B cell (primary cell): ENCODE results near the gene THAP8. TPM values are rescaled to one million over a fixed set of nuclear protein-coding genes. Genes with fewer than 3 reads are reported as not detected.

ENCODE experiments used
- ATAC-seq: fragments of 200-7000 bp; cut with Tn5 transposase; one replicate; pipeline ENCODE4 v1.10.0; 2021; ENCODE audit warnings: low read depth, mild to moderate bottlenecking, moderate number of reproducible peaks, moderate library complexity
- CTCF ChIA-PET: fragments of 350-600 bp; sonication (Branson Sonifier 250); formaldehyde crosslinking; loops from one replicate; lab custom pipeline; 2021; ENCODE audit warnings: antibody characterized with exemption, inconsistent platforms; lab: Charles Lee
- POLR2A ChIA-PET: fragments of 350-600 bp; sonication (Branson Sonifier 250); formaldehyde crosslinking; loops from one replicate; lab custom pipeline; 2021; ENCODE audit warnings: antibody characterized with exemption; lab: Charles Lee
- DNase-seq: peaks from one replicate; pipeline ENCODE4 v3.0.0; 2013
- H2AFZ ChIP-seq: 2 replicates; pipeline ENCODE4 v1.6.1; 2012; ENCODE audit warnings: mild to moderate bottlenecking, low read depth, low read length; ENCODE audit not compliant: insufficient read depth, poor library complexity, severe bottlenecking
- H3K27ac ChIP-seq, 2 donors: 1 replicate in 1 of 2; 2 replicates in 1 of 2; pipeline ENCODE4 v1.5.1; 2012 to 2013; ENCODE audit warnings: low read length in 2 of 2, mild to moderate bottlenecking in 2 of 2, moderate library complexity in 1 of 2
- H3K27me3 ChIP-seq, 4 experiments: fragments of 200-600 bp in 1 of 4; sonication (generic) in 1 of 4; replicated peaks in 1 of 4; 1 replicate in 2 of 4; 2 replicates in 2 of 4; pipeline versions ENCODE4 v1.6.1 to v1.7.0; 2013 to 2016; ENCODE audit warnings: low read length in 3 of 4, mild to moderate bottlenecking in 2 of 4, mixed read lengths in 1 of 4, moderate library complexity in 1 of 4; ENCODE audit not compliant: insufficient read depth in 4 of 4, control insufficient read depth in 3 of 4; ENCODE audit errors: control extremely low read depth in 1 of 4
- H3K36me3 ChIP-seq, 2 experiments: replicated peaks in 1 of 2; 1 replicate in 1 of 2; 2 replicates in 1 of 2; pipeline versions ENCODE4 v1.6.1 to v1.7.1; 2013; ENCODE audit warnings: low read length in 1 of 2; ENCODE audit not compliant: insufficient read depth in 2 of 2, control insufficient read depth in 1 of 2; ENCODE audit errors: control extremely low read depth in 1 of 2, extremely low read depth in 1 of 2
- H3K4me1 ChIP-seq, 2 donors: fragments of 200-600 bp in 1 of 2; sonication (generic) in 1 of 2; 1 replicate in 1 of 2; 2 replicates in 1 of 2; pipeline versions ENCODE4 v1.5.1 to v1.6.1; 2013 to 2017; ENCODE audit warnings: low read length in 2 of 2; ENCODE audit not compliant: control insufficient read depth in 2 of 2, insufficient read depth in 2 of 2
- H3K4me2 ChIP-seq: replicated peaks from 2 replicates; pipeline ENCODE3; 2012; ENCODE audit warnings: mild to moderate bottlenecking, low read depth, low read length; ENCODE audit not compliant: poor library complexity, severe bottlenecking
- H3K4me3 ChIP-seq, 5 experiments: fragments of 200-600 bp in 1 of 5; sonication (generic) in 1 of 5; 1 replicate in 3 of 5; 2 replicates in 2 of 5; pipeline versions ENCODE4 v1.5.1 to v1.7.0; 2011 to 2016; ENCODE audit warnings: low read length in 4 of 5, mild to moderate bottlenecking in 4 of 5, low read depth in 2 of 5, control low read depth in 1 of 5, moderate library complexity in 1 of 5; ENCODE audit not compliant: insufficient read depth in 1 of 5; ENCODE audit errors: control extremely low read depth in 1 of 5, extremely low read depth in 1 of 5
- H3K79me2 ChIP-seq: fragments of 200-600 bp; sonication (generic); one replicate; pipeline ENCODE4 v1.6.0; 2016; ENCODE audit warnings: low read length; ENCODE audit not compliant: control insufficient read depth, insufficient read depth
- H3K9ac ChIP-seq: fragments of 200-600 bp; sonication (generic); 2 replicates; pipeline ENCODE4 v1.6.1; 2017; ENCODE audit warnings: mild to moderate bottlenecking, low read length, moderate library complexity
- H3K9me3 ChIP-seq, 3 donors: one replicate each; pipeline versions ENCODE4 v1.6.1 to v1.7.1; 2013; ENCODE audit warnings: low read length in 2 of 3; ENCODE audit not compliant: control insufficient read depth in 2 of 3, insufficient read depth in 1 of 3; ENCODE audit errors: control extremely low read depth in 1 of 3
- H4K20me1 ChIP-seq: 2 replicates; pipeline ENCODE4 v1.6.0; 2012; ENCODE audit warnings: mild to moderate bottlenecking, low read length; ENCODE audit not compliant: insufficient read depth, control insufficient read depth, poor library complexity, severe bottlenecking
- H3K27ac Mint-ChIP-seq: one replicate; pipeline ENCODE4 v1.8.0; 2021; ENCODE audit warnings: mixed read lengths
- H3K27me3 Mint-ChIP-seq: one replicate; pipeline ENCODE4 v1.8.0; 2021; ENCODE audit warnings: mixed read lengths
- H3K4me1 Mint-ChIP-seq: one replicate; pipeline ENCODE4 v1.8.0; 2021; ENCODE audit warnings: mixed read lengths
- H3K4me3 Mint-ChIP-seq: one replicate; pipeline ENCODE4 v1.8.0; 2021; ENCODE audit warnings: mixed read lengths
- H3K9me3 Mint-ChIP-seq: one replicate; pipeline ENCODE4 v1.8.0; 2022; ENCODE audit warnings: mixed read lengths; ENCODE audit not compliant: insufficient read depth
- EZH2 ChIP-seq: IDR thresholded peaks from 2 replicates; pipeline ENCODE4 v1.6.1; 2012; ENCODE audit warnings: borderline replicate concordance, low read depth, mild to moderate bottlenecking, moderate library complexity, low read length; ENCODE audit not compliant: insufficient read depth, poor library complexity, severe bottlenecking
- WGBS: methylation state at CpG from one replicate; pipeline ENCODE4 v1.1.5; 2013; ENCODE audit warnings: missing lambda C conversion rate; ENCODE audit not compliant: insufficient coverage; 5-methylcytosine and 5-hydroxymethylcytosine counted together
- intact Hi-C: fragments of 100-400 bp; cut with micrococcal nuclease; formaldehyde crosslinking; loops from one replicate; pipeline ENCODE4 v1.10.0; 2022
- polyA plus RNA-seq: library from polyadenylated mRNA; depleted of rRNA; stranded (reverse); fragments of >200 nt; gene quantifications from 2 replicates; pipeline ENCODE4 v1.2.3, GENCODE V29; 2012
- total RNA-seq, 2 donors: library from RNA; stranded (reverse); fragments of 120-200 nt in 1 of 2; gene quantifications; 1 replicate in 1 of 2; 2 replicates in 1 of 2; pipeline versions ENCODE4 v1.2.3 to v1.2.4, GENCODE V29; 2013 to 2022
- TF ChIP-seq, protein P1 (sequence below): fragments of 200-600 bp; IDR thresholded peaks from one replicate; pipeline ENCODE4 v1.8.0; 2022; ENCODE audit warnings: antibody characterized with exemption, mild to moderate bottlenecking

The THAP8 gene
- total and polyA plus RNA-seq, 2 donors (not counting 1 experiment from before 2014, with no cell fraction given), result 4.5 to 5.7 TPM

DNA sequence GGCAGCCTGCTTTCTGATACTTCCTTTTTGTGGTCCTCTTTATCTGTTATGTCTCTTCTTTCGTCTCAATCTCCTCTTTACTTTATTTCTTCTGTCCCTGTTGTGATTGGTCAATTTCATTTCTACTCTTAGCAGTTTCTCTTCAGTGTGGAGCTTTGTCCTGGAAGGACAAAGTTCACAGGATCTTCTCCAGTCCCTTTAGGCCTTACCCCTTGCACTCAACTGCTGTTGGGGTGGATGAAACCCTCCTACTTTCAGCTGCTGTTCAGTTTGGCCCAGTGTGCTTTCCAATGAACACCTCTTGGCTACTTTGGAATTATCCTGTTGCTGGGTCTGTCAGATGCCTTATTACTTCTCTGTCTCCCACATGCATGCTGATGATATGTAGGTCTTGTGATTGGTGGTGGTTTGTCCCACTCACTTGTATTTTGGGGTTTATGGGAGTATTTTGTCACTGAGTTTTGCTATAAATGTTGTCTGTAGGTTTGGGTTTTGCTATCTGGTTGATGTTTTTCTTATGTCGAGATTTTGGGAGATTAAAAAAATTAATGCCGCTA, 25.4 kb upstream of the THAP8 start:
- ATAC-seq, result no peak
- CTCF ChIA-PET, result interaction anchor here (1.1 kb wide), 1 partner anchor 49 kb away, joined by 3 read pairs; no protein-coding TSS in a partner anchor
- no peak overlapping the region for H2AFZ ChIP-seq
- POLR2A ChIA-PET, result no interaction called here
- DNase-seq, result no peak
- no peak overlapping the region for H3K9ac ChIP-seq
- intact Hi-C loops, result no loop called here
- no peaks in the 10 kb centered on the region for H3K27me3 ChIP-seq
- no CpG with 5 or more reads among the region's 3 CpGs for WGBS
- H3K27ac ChIP-seq, result no peak overlapping the region
- TF ChIP-seq EZH2, result no peak
- TF ChIP-seq, protein P1, sequence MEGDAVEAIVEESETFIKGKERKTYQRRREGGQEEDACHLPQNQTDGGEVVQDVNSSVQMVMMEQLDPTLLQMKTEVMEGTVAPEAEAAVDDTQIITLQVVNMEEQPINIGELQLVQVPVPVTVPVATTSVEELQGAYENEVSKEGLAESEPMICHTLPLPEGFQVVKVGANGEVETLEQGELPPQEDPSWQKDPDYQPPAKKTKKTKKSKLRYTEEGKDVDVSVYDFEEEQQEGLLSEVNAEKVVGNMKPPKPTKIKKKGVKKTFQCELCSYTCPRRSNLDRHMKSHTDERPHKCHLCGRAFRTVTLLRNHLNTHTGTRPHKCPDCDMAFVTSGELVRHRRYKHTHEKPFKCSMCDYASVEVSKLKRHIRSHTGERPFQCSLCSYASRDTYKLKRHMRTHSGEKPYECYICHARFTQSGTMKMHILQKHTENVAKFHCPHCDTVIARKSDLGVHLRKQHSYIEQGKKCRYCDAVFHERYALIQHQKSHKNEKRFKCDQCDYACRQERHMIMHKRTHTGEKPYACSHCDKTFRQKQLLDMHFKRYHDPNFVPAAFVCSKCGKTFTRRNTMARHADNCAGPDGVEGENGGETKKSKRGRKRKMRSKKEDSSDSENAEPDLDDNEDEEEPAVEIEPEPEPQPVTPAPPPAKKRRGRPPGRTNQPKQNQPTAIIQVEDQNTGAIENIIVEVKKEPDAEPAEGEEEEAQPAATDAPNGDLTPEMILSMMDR, result no peak
- Mint-ChIP-seq H3K4me3 (no peak overlapping the region), H3K9me3 (no peaks in the 10 kb centered on the region), H3K4me1 (no peaks in the 10 kb centered on the region), H3K27ac (no peak overlapping the region), H3K27me3 (no peaks in the 10 kb centered on the region)
- H3K4me3 ChIP-seq, result no peak overlapping the region
- peaks cover 0 to 6% of the 10 kb centered on the region in 2 experiments for H3K36me3 ChIP-seq
- no peaks in the 10 kb centered on the region for H4K20me1 ChIP-seq
- no peaks in the 10 kb centered on the region for H3K79me2 ChIP-seq
- H3K9me3 ChIP-seq, result no peaks in the 10 kb centered on the region
- H3K4me2 ChIP-seq, result no peak overlapping the region
- H3K4me1 ChIP-seq, result no peaks in the 10 kb centered on the region

DNA sequence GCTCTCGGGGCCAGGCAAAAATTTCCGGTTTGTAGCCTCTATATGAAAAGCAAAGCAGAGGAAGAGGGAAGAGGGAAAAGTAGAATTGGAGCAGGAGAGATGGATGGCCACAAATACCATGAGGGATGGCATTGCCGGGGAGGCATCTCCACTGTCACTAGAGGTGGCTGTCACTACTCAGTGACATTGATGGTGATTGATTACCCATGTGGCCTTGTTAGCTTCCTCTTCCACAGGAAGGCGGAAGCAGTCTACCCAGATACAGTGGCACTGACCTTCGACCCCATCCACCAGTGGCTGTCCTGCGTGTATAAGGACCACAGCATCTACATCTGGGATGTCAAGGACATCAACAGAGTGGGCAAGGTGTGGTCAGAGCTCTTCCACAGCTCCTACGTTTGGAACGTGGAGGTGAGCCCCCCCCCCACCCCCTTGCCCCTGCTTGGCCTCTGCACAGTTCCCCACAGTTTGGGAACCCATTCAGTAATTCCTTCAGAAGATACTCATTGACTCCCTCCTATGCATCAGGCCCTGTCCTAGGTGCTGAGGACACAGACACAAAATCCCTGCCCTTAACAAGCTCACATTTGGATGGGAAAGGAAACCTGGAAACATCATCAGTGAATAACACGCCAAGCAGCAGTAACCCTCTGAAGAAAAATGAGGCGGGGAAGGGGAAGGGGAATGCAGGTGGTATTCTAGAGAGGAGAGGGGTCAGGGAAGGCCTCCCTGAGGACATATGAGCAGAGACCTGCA, 19.2 kb upstream of the THAP8 start:
- intact Hi-C loops, result no loop called here
- no peak overlapping the region for H2AFZ ChIP-seq
- no peak overlapping the region for H3K4me3 Mint-ChIP-seq
- ChIA-PET POLR2A (no interaction called here), CTCF (no interaction called here)
- no peak overlapping the region for H3K4me2 ChIP-seq
- TF ChIP-seq, protein P1, result no peak
- no peak for TF ChIP-seq EZH2
- H3K9me3 Mint-ChIP-seq, result no peaks in the 10 kb centered on the region
- H3K9me3 ChIP-seq, result no peaks in the 10 kb centered on the region
- DNase-seq (no peak), ATAC-seq (no peak)
- no peaks in the 10 kb centered on the region for H3K79me2 ChIP-seq
- H3K27ac ChIP-seq, result no peak overlapping the region
- 94% methylated on average over 7 of the region's 10 CpGs for WGBS
- H4K20me1 ChIP-seq, result no peaks in the 10 kb centered on the region
- no peaks in the 10 kb centered on the region for H3K27me3 Mint-ChIP-seq
- H3K4me3 ChIP-seq, result no peak overlapping the region
- H3K4me1 ChIP-seq, result no peaks in the 10 kb centered on the region
- no peaks in the 10 kb centered on the region for H3K27me3 ChIP-seq
- no peaks in the 10 kb centered on the region for H3K36me3 ChIP-seq
- H3K27ac Mint-ChIP-seq, result no peak overlapping the region
- no peaks in the 10 kb centered on the region for H3K4me1 Mint-ChIP-seq
- H3K9ac ChIP-seq, result no peak overlapping the region
